ENCODE measurements around the gene KIAA1217. TPM values are rescaled to one million over a fixed set of nuclear protein-coding genes. Genes with fewer than 3 reads are reported as not detected.

KIAA1217 gene
- polyA plus RNA-seq, 3 donors: not detected

DNA sequence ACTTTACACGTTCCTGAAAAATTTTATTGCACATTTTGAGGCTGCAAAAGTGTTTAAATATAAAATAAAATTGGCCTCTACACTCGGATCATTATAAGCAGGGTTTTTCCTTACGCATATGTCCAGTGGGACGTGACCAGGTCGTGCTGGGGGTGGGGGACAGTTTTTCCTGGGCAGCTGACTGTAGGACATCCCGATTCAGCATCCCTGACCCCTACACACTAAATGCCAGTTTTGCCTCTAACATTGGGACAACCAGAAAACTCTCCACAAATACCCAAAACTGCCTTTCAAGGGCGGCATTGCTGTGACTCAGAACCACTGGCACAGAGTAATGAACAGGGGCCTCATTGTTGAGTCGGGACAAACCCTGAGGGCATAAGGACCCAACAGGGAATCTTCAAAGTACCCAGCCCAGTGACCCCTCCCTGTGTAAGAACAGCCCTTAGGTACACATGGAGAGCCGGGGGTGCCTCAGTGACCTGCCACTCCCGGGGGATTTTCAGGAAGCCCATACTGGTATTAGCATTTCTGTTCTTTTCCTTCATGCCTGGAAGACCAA, 344.2 kb downstream of the KIAA1217 start:
- Histone ChIP-seq H3K9me3 (replicated peaks in 1 of 2; ENCODE audit: control insufficient read depth in 1 of 2, insufficient read depth in 1 of 2, low read length in 2 of 2) (no peaks in the 10 kb centered on the region), H3K79me2 (ENCODE audit: insufficient read depth, low read length) (no peaks in the 10 kb centered on the region), H3K4me2 (replicated peaks; ENCODE audit: extremely low read depth, low read length, poor library complexity, severe bottlenecking) (no peak overlapping the region), H3K9ac (ENCODE audit: insufficient read depth, low read length, poor library complexity, severe bottlenecking) (no peak overlapping the region), H2AFZ (ENCODE audit: insufficient read depth, low read depth, low read length, poor library complexity, severe bottlenecking) (no peak overlapping the region), H4K20me1 (ENCODE audit: insufficient read depth, low read length) (no peaks in the 10 kb centered on the region), H3K27me3 (ENCODE audit: control insufficient read depth in 2 of 2, insufficient read depth in 2 of 2, low read length in 2 of 2) (no peaks in the 10 kb centered on the region), H3K27ac (ENCODE audit: low read depth in 1 of 2, low read length in 2 of 2) (no peak overlapping the region), H3K36me3 (replicated peaks in 1 of 2; ENCODE audit: control insufficient read depth in 1 of 2, insufficient read depth in 2 of 2, low read length in 2 of 2) (no peaks in the 10 kb centered on the region), H3K4me1 (ENCODE audit: control insufficient read depth in 1 of 2, insufficient read depth in 2 of 2, low read length in 2 of 2) (no peaks in the 10 kb centered on the region), H3K4me3 (replicated peaks in 1 of 3; ENCODE audit: low read depth in 2 of 3, low read length in 3 of 3) (no peak overlapping the region)
- Mint-ChIP-seq H3K27me3 (ENCODE audit: low read depth in 3 of 3) (peaks cover 0 to 3% (median 3%) of the 10 kb centered on the region in 3 donors), H3K4me3 (no peak overlapping the region), H3K4me1 (peaks cover 3% of the 10 kb centered on the region), H3K9me3 (peaks cover 0 to 6% (median 3%) of the 10 kb centered on the region in 7 donors), H3K36me3 (no peaks in the 10 kb centered on the region), H3K27ac (no peak overlapping the region)
- DNase-seq: no peak
- TF ChIP-seq, protein P1, sequence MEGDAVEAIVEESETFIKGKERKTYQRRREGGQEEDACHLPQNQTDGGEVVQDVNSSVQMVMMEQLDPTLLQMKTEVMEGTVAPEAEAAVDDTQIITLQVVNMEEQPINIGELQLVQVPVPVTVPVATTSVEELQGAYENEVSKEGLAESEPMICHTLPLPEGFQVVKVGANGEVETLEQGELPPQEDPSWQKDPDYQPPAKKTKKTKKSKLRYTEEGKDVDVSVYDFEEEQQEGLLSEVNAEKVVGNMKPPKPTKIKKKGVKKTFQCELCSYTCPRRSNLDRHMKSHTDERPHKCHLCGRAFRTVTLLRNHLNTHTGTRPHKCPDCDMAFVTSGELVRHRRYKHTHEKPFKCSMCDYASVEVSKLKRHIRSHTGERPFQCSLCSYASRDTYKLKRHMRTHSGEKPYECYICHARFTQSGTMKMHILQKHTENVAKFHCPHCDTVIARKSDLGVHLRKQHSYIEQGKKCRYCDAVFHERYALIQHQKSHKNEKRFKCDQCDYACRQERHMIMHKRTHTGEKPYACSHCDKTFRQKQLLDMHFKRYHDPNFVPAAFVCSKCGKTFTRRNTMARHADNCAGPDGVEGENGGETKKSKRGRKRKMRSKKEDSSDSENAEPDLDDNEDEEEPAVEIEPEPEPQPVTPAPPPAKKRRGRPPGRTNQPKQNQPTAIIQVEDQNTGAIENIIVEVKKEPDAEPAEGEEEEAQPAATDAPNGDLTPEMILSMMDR (IDR thresholded peaks at IDR 0.05): no peak
- WGBS (ENCODE audit: insufficient coverage): 85% methylated on average over 6 of the region's 10 CpGs
- intact Hi-C loops (cut with micrococcal nuclease): no loop called here

DNA sequence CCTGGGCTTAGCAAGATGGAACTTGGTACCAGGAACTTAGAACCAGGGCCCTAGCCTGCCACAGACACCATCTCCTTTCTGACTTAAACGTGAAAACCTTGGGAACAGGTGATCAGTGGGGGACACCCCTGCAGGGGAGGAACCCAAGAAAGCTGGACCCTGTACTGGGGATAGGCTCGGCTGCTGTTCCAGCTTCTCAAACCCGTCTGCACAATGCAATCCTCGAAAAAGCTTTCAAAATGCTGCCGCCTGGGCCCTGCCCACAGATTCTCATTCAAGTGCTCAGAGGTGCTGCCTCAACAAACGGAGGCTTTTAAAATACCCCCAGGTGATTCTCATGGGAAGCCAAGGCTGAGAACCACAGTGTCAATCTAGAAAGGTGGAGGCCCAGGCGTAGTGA, 345.1 kb downstream of the KIAA1217 start:
- Histone ChIP-seq H2AFZ (ENCODE audit: insufficient read depth, low read depth, low read length, poor library complexity, severe bottlenecking) (no peak overlapping the region), H3K4me3 (replicated peaks in 1 of 3; ENCODE audit: low read depth in 2 of 3, low read length in 3 of 3) (no peak overlapping the region), H3K27me3 (ENCODE audit: control insufficient read depth in 2 of 2, insufficient read depth in 2 of 2, low read length in 2 of 2) (no peaks in the 10 kb centered on the region), H4K20me1 (ENCODE audit: insufficient read depth, low read length) (no peaks in the 10 kb centered on the region), H3K9ac (ENCODE audit: insufficient read depth, low read length, poor library complexity, severe bottlenecking) (no peak overlapping the region), H3K4me2 (replicated peaks; ENCODE audit: extremely low read depth, low read length, poor library complexity, severe bottlenecking) (no peak overlapping the region), H3K79me2 (ENCODE audit: insufficient read depth, low read length) (no peaks in the 10 kb centered on the region), H3K4me1 (ENCODE audit: control insufficient read depth in 1 of 2, insufficient read depth in 2 of 2, low read length in 2 of 2) (no peaks in the 10 kb centered on the region), H3K36me3 (replicated peaks in 1 of 2; ENCODE audit: control insufficient read depth in 1 of 2, insufficient read depth in 2 of 2, low read length in 2 of 2) (no peaks in the 10 kb centered on the region), H3K9me3 (replicated peaks in 1 of 2; ENCODE audit: control insufficient read depth in 1 of 2, insufficient read depth in 1 of 2, low read length in 2 of 2) (no peaks in the 10 kb centered on the region), H3K27ac (ENCODE audit: low read depth in 1 of 2, low read length in 2 of 2) (no peak overlapping the region)
- no peaks in the 10 kb centered on the region for H3K36me3 Mint-ChIP-seq
- intact Hi-C loops (cut with micrococcal nuclease): no loop called here
- H3K27ac Mint-ChIP-seq: no peak overlapping the region
- H3K4me1 Mint-ChIP-seq: peaks cover 3% of the 10 kb centered on the region
- TF ChIP-seq, protein P1 (IDR thresholded peaks at IDR 0.05): no peak
- H3K9me3 Mint-ChIP-seq: peaks cover 0 to 6% (median 3%) of the 10 kb centered on the region in 7 donors
- peaks cover 0 to 3% (median 1%) of the 10 kb centered on the region in 3 donors for H3K27me3 Mint-ChIP-seq (ENCODE audit: low read depth in 3 of 3)
- no peak overlapping the region for H3K4me3 Mint-ChIP-seq
- WGBS (ENCODE audit: insufficient coverage): 95% methylated on average over 6 of the region's 7 CpGs
- no peak for DNase-seq
